ENCODE data around the gene GCNT2.
"Not testable (repeated sequence)": the region's sequence is repeated elsewhere in the genome, so short reads cannot be mapped to it uniquely, and the experiment has no call there.

The GCNT2 gene

DNA sequence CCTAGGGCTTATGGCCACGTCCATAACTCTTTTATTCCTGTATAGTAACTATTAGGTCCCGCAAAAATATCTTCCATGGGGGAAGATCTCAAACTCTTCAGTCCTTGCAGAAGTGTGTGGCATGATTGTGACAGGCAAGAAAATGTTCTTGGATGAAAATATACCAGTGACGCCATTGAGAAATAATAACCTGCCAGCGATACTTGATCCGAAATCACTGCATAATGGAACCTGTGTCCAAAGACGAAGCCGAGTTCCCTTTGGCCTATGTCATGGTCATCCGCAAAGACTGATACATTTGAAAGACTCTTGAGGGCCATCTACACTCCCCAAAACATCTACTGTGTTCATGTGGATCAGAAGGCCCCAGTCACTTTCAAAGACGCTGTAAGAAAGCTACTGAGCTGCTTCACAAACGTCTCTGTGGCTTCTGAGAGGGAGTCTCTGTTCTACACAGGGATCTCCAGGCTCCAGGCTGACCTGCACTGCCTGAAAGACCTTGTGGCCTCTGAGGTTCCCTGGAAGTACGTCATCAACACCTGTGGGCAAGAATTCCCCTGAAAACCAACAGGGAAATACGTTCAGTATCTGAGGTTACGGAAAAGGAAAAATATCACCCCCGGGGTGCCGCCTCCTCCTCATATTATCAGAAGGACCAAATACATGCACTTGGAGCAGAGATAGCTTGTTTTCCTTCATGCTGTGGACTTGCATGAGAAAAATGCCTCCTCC is 6.9 kb upstream of the GCNT2 start:
- no peak for DNase-seq

DNA sequence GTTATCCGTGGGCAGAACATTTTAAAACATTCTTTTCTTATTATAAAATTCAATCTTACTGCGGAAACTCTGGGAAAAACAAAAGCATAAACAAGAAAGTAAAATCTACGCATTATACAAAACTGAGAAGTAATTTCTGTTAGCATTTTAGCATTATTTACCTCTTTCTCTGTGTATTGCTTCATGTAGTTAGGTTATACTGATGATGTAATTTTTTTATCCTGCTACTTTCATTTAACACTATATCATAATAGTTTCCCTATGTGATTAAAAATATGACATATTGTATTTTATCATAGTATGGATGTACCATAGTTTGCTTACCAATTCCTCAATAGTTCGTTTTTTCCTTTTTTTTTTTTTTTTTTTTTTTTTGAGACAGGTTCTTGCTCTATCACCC is 4.2 kb upstream of the GCNT2 start:
- no peak for DNase-seq

DNA sequence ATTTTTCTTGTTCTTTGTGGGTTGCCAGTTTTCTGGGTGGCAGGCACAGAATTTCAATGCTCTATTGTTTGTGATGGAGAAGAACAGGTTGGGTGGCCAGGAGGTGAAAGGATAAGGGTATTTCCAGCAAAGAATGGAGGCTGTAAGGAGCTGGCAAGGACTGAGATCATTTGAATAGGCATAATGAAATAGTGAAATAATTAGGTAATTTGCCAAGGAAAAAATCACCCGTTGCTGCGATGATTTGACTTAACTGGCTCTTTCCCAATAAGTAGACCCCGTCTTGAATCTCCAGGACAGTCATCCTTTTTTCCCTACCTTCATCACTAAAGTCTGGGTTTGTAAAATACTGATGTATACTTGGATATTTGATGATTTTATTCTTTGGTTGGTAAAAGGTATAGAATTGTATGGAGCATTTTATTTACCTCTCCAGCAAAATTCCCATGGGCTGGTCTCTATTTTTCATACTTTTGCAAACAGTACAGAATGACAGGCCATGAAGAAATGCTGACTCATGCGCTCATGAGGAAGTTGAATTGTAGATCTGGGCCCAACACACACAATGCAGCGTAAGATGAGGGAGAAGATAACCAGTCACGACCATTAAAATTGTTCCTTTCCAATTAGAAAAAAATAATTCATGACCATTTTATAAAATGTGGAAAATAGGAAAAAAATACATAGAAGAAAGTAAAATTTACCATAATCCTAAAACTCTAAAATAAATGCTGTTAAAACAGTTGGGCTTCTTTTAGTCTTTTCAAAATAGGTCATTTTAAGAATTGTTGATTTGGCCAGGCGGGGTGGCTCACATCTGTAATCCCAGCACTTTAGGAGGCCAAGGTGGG is 2.4 kb upstream of the GCNT2 start:
- no peak for DNase-seq

GRCh38 chr6:10519408-10519697 is 1.8 kb upstream of the GCNT2 start:
- DNase-seq, result not testable (repeated sequence)

- DNase-seq, result no peak
Observed at GRCh38 chr6:10520468-10520867, 683 bp upstream of the GCNT2 start.

DNA sequence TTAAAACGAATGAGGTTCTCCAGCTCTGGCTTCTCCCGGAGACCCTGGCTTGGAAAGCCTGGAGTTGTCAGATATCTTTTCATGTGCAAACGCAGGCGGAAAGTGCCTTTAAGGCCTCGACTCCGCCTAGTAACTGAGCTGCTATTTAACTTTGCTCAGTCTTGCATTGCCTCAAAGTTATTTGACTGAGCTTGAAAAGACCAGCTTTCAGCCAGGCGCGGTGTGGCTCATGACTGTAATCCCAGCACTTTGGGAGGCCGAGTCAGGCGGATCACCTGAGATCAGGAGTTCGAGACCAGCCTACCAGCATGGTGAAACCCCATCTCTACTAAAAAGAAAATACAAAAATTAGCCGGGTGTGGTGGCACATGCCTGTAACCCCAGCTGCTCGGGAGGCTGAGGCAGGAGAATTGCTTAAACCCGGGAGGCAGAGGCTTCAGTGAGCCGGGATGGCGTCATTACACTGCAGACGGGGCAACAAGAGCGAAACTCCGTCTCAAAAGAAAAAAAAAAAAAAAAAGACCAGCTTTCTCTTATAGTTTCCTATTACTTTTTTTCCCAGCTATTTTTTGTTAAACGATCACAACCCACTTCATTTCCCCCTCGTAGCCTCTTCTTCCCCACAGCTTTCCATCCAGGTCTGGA is 1.9 kb downstream of the GCNT2 start:
- no peak for DNase-seq

DNA sequence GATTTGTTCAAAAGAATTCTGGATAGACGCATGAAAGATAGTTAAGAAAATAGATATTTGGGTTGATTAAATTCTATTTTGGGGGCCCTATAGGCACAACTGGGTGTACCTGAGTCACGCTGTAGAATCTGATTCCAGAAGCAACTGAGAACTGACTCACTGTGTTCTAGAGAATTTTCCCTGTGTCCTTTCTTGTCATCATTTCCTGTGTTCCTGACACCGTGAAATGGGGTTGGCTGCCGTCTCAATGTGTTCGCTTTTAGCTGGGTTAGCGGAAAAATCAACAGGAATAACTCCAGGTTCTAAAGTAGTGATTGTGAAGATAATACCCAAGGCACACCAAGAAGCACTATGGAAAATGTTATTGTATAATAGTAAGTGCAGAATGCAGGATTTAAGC is 5.0 kb downstream of the GCNT2 start:
- DNase-seq, result no peak

DNA sequence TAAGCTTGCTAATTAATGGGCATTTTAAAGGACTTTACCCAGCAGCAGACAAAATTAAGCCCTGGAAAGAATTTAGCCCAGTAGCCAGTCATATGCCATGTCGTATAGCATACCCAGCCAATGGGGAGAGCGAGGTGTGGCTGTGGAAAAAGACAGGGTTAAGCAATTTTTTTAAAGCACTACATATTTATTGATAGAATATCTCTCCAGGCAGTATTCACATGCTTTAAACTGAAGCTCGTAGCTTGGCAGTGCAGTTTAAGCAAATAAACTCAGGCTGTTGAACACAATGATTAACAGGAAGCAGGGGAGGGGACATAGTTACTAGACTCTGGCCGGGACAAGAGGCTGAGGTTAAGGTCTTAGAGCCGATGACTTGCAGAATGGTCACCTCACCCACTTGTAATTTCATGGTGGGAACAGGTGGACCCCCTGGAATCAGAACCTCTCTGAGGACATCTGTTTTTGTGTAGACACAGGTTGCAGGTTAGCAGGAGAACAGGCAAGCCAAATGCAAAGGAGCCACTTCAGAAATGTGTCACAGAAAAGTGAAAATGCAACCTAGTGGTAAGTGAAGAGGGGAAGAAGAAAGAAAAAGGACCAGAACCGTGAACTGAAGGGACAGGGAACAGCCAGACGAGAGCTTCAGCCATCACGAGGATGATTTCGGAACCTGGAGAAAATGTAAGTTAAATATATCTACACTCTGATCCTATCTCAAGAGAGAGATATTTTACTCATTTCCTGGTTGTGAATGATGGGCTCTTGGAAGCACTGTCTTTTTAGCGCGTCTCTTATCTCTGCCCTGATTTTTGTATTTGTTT is 7.2 kb downstream of the GCNT2 start:
- no peak for DNase-seq

GRCh38 chr6:10529231-10529801 is 8.2 kb downstream of the GCNT2 start:
- DNase-seq, result no peak

- DNase-seq, result not testable (repeated sequence)
Observed at GRCh38 chr6:10529828-10530374, 8.8 kb downstream of the GCNT2 start.

DNA sequence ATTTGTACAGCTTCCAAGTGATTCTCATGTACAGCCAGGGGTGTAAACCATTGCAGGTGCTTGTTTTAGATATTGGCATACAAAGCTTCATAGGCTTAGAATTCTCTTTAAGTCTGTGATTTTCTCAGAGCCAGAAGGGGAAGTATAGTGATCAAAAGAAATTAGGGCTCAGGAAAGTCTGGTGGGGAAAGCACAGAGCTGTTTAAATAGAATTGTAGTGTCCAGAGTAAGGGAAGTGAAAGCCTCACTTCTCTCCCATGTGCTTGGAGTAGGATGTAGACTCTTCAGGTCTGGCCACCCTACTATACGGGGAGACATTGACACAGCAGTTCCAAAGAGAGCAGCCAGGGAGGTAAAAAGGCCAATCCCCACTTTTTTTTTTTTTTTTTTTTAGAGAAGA is 10.4 kb downstream of the GCNT2 start:
- no peak for DNase-seq

DNA sequence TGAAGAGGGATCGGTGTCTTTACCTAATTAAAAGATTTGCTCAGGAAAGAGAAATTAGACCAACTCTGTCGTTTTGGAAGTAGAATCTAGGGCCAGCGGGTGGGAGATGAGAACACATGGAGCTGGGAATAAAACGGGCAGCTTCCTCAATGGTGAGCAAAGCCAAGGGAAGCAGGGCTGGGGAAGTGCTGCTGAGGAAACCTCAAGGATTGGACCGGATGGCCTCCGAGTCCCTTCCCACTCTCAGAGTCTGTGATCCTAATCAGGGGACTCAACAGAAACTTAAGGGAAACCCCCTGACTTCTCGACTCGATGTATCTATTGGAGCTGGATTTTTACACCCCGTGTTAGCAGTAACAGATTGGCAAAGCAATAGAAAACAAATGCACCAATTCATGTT is 10.8 kb downstream of the GCNT2 start:
- DNase-seq, result no peak

GRCh38 chr6:10532392-10532791 is 11.2 kb downstream of the GCNT2 start:
- DNase-seq, result no peak

DNA sequence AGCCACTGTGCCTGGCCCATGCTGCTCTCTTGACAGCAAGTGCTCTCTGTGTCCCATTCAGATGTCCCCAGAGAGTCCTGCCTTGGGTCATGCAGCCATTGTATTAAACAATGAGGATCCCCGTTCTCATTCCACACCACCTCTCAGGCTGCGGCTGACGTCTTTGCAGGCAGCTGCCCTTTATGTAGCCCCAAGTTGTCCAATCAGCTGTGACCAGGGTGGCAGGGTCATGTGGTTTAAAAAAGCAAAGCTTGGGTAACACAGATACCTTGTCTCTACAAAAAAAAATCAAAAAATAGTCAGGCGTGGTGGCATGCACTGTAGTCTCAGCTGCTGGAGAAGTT is 13.2 kb downstream of the GCNT2 start:
- DNase-seq, result no peak

DNA sequence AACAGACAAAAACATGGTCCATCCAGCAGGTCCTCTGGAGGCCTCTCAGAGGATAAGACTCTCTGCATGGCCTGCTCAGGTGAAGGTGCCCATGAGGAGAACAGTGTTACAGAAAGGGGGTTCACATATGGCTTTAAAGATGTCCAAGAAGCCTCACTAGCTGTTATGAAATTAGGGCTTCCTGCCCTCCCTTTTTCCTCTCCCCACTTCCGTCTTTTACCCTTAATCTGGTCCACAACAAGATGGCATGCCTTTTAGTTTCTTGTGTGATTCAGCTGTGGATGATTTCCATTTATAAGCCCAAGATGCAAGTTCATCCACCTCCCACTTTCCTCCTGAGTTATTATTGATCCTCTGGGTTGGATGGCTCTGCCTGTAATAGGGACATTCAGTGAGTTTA is 14.0 kb downstream of the GCNT2 start:
- no peak for DNase-seq

DNA sequence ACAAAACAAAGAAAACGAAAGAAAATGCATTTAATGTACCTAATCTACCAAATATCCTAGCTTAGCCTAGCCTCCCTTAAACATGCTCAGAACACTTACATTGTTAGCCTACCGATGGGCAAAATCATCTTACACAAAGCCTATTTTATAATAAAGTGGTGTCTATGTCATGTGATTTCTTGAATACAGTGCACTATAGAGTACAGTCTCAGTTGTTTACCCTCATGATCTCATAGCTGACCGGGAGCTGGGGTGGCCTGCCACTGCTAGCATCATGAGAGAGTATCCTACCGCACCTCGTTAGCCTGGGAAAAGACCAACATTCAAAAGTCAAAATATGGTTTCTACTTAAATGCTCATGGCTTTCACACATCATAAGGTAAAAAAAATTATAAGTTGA is 16.6 kb downstream of the GCNT2 start:
- no peak for DNase-seq

DNA sequence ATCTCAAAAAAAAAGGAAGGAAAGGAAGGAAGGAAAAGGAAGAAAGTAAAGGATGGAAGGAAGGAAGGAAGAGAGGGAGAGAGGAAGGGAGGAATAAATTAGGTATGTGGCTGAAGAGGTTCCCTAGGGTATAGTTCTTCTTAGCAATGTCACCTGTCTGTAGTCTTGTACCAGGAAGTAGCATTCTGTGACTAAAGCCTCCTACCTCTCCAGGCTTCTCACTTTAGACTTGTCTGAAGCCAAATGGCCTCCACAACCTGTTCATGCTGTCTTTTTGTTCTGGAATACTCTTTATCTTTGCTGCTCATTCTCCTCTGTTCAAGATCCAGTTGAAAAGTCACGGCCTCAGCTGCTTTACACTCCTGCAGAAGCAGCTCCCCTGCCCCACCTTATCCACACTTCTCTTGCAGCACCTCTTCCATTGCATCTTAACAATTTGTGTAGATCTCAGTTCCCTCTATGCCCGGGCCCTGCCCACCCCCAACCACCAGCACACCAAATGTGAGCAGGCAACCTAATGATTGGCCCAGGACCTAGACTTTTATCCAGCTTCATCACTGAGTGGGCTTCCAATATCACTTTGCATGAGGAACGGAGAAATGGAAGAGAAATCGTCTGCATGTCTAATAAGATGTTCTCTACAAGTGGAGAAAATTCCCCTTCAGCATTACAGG is 19.1 kb downstream of the GCNT2 start:
- DNase-seq, result no peak

GRCh38 chr6:10541591-10541990 is 20.4 kb downstream of the GCNT2 start:
- DNase-seq, result no peak

GRCh38 chr6:10542213-10542612 is 21.1 kb downstream of the GCNT2 start:
- DNase-seq, result no peak

GRCh38 chr6:10543488-10543887 is 22.3 kb downstream of the GCNT2 start:
- DNase-seq, result no peak

GRCh38 chr6:10545482-10545881 is 24.3 kb downstream of the GCNT2 start:
- no peak for DNase-seq

GRCh38 chr6:10547809-10548208 is 26.7 kb downstream of the GCNT2 start:
- no peak for DNase-seq
